NCI-H82 treated with DMSO at 0.1 percent for 48 hours (cell line): Measurements from ENCODE around the gene B3GNT4.
"Not testable (repeated sequence)": the region's sequence is repeated elsewhere in the genome, so short reads cannot be mapped to it uniquely, and the experiment has no call there.

Experiments
- DNase-seq: peaks from one replicate; lab custom pipeline; 2025; ENCODE audit not compliant: unreplicated experiment; lab: John Stamatoyannopoulos, UW

Gene B3GNT4

DNA sequence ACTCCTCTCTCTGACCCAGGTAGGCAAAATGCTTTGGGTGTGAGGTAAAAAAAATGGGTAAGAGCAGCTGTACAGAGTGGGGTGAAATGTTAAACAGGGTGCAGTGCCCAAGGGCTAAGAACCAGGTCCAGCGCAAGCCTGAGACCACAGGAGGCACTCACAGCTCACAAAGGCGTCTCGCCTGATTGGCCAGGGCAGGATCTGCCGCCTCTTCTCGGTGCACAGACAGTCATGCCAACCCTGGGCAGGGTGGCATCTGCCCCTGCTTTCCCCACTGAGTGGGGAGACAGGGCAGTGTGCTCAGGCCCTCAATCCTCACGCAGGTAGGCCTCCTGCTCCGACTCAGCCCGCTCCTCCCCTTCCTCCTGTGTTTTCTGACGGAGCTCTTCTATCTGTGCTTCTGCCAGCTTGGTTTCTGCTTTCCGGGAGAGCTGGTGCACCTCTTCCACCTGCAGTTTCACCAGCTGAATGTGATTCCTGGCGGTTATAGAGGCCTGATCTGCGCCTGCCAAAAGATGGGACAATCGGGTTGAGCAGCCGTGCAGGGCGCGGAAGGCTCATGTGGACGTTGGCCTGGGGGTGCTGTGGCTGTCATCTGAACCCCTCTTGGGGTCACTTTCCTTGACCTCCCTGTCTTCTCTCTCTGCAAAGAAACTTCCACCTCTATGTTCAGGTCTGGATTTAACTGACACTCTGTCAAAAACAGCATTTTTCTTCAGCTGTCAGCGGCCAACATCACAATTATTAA lies 4.7 kb downstream of the B3GNT4 start:
- no peak for DNase-seq

DNA sequence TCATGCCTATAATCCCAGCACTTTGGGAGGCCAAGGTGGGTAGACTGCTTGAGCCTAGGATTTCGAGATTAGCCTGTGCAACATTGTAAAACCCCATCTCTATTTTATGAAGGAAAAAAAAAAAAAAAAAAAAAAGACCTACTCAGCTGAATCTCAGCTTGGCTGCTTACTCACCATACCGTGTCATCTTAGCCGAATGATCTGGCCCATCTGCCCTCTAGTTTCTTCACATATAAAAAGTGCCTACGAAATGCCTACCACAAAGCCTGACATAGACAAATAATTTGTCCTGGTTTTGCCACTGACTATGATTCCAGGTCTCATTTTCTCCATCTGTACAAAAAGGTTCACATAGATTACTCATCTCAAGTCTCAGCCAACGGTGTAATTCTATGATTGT lies 12.3 kb downstream of the B3GNT4 start:
- no peak for DNase-seq

GRCh38 chr12:122216445-122216844 lies 12.9 kb downstream of the B3GNT4 start:
- no peak for DNase-seq

DNA sequence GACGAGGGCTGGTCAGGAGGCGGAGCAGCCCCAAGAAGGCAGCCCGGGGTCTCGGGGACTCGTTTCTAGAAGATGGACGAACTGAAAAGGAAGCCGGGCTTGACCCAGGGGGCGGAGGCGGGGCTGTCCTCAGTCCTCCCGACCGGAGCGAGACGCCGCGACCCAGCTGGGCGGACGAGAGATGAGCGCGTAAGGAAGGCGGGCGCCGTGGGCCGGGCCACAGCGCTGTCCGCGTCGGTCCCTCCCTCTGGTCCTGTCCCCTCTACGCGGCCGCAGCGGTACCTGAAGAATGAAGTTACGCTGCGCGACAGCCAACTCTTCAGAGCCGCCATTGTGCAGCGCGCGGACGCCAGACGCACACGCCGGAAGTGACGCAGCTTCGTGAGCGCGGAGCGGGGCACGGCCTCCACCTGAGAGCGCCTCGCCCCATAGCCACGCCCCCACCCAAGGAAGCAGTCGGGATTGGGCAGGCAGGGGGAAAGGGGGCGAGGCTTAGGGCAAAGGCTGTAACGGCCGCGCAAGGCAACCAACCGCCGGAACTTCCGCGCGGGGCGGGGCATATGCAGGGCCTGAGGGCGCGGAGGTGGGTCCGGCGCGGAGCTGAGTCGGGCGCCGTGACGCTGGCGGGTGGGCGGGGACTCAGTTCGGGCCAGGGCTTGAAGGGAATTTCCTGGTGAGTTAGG lies 22.3 kb downstream of the B3GNT4 start, which contains the start of gene DIABLO:
Gene DIABLO (minus strand): TSS at position 370 of the 683 bp plus-strand sequence. CDS start 38 bp downstream, at position 332.
- peak; percentile 97 for DNase-seq

DNA sequence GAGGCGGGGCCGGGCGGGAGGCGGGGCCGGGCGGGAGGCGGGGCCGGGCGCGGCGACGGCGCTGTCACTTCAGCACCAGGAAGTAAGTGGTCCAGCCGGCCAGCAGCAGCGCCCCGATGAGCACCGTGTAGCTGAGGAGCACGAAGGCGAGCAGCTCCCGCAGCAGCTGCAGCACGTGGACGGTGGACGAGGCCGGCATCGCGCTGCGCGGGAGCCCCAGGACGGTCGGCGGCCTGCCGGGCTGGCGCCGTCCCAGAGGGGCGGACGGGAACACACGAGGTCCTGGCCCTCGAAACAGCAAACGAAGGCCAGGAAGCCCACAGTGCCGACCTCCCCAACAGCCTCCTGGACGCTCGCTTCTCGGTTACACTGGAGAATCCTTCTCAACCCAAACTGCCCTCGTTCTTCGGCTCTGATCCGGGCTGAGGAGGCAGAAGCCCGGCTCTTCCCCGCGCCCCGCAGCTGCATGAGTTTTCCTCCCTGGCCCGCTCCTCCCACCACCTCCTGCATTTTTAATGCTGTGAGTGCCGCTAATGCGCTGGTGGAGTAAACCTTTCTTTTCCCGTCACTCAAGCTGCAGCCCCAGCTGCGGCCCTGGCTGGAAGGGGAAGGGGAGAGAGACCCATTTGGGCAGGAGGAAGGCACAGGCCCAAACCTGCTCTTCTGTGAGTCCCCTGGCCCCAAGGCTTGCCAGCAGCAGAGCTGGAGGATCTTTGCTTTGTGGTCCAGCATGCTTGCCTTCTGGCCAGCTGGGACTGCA lies 23.0 kb downstream of the B3GNT4 start:
- DNase-seq, result no peak

- DNase-seq, result no peak
Measured at GRCh38 chr12:122227341-122227740, 23.8 kb downstream of the B3GNT4 start.

GRCh38 chr12:122228092-122228491 lies 24.6 kb downstream of the B3GNT4 start:
- no peak for DNase-seq

- no peak for DNase-seq
Measured at GRCh38 chr12:122230798-122231197, 27.3 kb downstream of the B3GNT4 start.

DNA sequence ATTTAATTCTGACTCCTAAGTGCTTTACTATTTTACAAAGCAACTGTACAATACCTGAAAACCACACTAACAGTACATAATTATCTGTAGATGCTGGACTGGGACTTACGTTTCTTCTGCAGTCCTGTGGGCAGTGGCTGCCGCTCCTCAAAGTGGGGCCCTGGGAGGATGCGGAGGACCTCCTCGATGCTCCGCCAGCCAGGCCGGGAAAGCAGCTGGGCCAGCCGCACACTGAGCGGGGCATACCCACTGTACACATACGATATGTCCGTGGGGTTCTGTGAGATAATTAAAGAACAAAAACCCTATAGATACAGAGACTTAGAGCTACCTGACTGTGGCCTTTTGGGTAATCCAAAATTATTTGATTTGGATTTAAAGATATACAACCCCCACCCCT lies 29.2 kb downstream of the B3GNT4 start:
- DNase-seq, result no peak

GRCh38 chr12:122235741-122236140 lies 32.2 kb downstream of the B3GNT4 start:
- DNase-seq, result no peak

- DNase-seq, result no peak
Measured at GRCh38 chr12:122238861-122239260, 35.4 kb downstream of the B3GNT4 start.

GRCh38 chr12:122243965-122244364 lies 40.5 kb downstream of the B3GNT4 start:
- DNase-seq, result no peak

DNA sequence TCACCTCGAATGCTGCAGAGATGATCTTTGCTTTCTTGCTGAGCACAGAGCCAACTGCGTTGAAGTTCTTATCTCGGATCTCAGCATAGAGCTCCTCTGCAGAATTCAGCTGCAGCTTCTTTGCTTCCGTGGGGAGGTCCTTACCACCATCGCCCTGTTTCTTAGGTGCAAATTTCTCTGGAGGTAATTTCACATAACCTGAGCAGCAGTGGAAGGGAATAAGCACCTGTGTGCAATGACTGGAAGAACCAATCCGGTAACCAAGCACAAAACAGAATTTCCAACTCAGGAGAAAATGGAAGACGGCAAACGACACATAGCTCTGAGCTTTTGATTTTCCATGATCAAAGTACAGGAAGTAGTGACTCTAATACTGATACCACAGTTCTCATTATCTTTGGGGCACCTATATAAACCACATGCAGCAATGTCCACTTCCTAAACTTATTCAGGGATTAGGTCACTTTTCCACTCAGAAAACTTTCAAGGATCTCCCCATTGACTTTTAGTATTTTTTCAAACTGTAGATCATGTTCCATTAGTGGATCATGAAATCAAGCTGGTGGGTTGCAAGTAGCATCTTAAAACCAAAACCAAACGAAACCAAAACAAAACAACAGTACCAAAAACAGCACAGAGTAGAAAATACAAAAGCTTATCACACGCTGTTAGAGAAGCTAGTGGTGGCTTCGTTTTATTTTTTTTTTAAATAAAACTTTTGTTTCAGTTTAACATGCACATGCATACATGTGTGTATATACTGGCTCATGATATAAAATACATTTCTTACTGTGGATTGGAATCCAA lies 41.3 kb downstream of the B3GNT4 start:
- no peak for DNase-seq

DNA sequence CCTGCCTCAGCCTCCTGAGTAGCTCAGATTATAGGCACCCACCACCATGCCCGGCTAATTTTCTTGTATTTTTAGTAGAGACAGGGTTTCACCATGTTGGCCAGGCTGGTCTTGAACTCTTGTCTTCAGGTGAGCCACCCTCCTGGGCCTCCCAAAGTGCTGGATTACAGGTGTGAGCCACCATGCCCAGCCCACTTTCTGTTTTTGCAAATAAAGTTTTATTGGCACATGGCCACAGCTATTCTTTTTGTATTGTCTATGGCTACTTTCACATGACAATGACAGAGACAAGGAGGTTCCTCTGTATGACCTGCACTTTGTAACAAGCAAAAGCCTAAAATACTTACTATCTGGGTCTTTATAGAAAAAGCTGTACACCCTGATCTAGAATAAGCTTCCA lies 42.0 kb downstream of the B3GNT4 start:
- no peak for DNase-seq

DNA sequence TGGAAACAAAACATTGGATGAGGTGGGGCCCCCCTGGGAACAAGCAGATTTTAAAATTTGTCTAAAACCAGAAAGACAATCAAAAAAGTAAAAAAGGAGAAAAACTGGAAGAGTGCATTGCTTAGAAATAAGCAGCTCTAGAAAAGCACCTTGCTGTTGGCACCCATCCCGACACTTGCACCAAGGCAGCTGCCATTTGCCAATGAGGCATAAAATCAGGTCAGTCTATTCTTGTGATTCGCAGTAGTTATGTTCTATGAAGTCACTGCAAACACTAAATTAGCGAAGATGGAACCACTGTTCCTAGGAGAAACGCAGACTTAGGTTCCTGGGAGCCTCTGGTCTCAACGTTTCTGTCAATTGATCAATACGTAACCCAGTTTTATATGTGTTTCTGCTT lies 46.5 kb downstream of the B3GNT4 start:
- no peak for DNase-seq

DNA sequence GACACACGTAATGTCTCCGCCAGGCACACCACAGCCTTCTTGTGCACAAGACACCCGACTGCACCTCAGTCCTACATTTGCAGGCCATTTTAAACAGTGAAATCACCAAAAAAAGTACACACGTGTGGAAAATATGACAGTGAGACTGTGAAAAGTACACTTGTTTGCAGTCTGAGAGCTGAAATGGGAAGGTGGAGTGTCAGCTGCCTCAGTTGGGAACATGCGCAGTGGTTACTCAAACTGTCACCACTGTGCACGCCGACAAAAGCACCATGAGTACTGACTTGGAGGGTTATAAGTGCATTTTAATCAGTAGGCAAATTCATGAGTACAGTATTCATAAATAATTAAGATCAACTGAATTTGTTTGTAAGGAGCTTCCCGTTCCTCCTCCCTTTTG lies 47.0 kb downstream of the B3GNT4 start:
- DNase-seq, result no peak

- DNase-seq, result not testable (repeated sequence)
Measured at GRCh38 chr12:122258462-122258861, 55.0 kb downstream of the B3GNT4 start.
